ENCODE measurements around the gene ARID5B. TPM values are rescaled to one million over a fixed set of nuclear protein-coding genes. Genes with fewer than 3 reads are reported as not detected.

The ARID5B gene
- total and polyA plus RNA-seq, 2 experiments from 2014 or later = 1.3 to 1.6 TPM

DNA sequence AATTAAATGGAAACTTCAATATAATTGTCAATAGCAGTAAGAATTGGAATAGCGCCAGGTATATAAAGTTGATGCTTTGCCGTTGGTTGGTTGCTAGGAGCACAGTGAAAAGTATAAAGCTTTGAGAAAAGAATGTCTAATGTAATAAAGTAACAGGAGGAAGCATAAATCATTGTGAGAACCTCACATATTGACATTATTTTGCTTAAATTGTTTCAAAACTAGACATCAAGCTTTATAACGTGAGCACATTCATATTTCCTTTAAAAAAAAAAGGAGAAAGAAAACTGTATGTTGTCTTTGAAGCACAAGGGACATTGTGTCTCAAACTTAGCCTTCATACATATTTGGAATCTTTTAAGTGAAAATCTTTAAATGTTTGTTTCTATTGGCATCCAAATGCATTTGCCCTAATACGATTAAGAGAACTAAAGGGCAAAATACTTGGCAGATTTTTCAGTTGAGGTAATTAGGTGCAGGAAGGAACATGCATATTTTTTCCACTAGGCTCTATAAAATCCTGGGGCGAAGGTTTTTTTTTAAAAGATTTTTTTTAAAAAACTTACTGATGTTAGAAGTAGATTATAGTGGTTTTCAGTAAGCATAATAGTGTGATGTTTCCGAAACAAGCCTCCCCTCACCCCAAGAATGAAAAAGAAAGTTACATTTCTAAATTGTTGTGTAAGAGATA lies 92.4 kb downstream of the ARID5B start:
- H3F3A ChIP-seq (replicated peaks; ENCODE audit: low read depth) = no peaks in the 10 kb centered on the region
- H3K4me2 ChIP-seq = peak overlapping the region; percentile 33; the same call in 1 of the 2 replicates
- H3K27me3 ChIP-seq (ENCODE audit: insufficient read depth) = no peaks in the 10 kb centered on the region
- no peak for ATAC-seq
- H3K27ac ChIP-seq (ENCODE audit: low read depth) = no peak overlapping the region
- H3K4me1 Mint-ChIP-seq = peaks cover 32% of the 10 kb centered on the region
- H3K36me3 ChIP-seq (ENCODE audit: insufficient read depth) = no peaks in the 10 kb centered on the region
- no peak overlapping the region for H2AFZ ChIP-seq
- no peaks in the 10 kb centered on the region for H4K20me1 ChIP-seq (replicated peaks; ENCODE audit: insufficient read depth)
- TF ChIP-seq, protein P1, sequence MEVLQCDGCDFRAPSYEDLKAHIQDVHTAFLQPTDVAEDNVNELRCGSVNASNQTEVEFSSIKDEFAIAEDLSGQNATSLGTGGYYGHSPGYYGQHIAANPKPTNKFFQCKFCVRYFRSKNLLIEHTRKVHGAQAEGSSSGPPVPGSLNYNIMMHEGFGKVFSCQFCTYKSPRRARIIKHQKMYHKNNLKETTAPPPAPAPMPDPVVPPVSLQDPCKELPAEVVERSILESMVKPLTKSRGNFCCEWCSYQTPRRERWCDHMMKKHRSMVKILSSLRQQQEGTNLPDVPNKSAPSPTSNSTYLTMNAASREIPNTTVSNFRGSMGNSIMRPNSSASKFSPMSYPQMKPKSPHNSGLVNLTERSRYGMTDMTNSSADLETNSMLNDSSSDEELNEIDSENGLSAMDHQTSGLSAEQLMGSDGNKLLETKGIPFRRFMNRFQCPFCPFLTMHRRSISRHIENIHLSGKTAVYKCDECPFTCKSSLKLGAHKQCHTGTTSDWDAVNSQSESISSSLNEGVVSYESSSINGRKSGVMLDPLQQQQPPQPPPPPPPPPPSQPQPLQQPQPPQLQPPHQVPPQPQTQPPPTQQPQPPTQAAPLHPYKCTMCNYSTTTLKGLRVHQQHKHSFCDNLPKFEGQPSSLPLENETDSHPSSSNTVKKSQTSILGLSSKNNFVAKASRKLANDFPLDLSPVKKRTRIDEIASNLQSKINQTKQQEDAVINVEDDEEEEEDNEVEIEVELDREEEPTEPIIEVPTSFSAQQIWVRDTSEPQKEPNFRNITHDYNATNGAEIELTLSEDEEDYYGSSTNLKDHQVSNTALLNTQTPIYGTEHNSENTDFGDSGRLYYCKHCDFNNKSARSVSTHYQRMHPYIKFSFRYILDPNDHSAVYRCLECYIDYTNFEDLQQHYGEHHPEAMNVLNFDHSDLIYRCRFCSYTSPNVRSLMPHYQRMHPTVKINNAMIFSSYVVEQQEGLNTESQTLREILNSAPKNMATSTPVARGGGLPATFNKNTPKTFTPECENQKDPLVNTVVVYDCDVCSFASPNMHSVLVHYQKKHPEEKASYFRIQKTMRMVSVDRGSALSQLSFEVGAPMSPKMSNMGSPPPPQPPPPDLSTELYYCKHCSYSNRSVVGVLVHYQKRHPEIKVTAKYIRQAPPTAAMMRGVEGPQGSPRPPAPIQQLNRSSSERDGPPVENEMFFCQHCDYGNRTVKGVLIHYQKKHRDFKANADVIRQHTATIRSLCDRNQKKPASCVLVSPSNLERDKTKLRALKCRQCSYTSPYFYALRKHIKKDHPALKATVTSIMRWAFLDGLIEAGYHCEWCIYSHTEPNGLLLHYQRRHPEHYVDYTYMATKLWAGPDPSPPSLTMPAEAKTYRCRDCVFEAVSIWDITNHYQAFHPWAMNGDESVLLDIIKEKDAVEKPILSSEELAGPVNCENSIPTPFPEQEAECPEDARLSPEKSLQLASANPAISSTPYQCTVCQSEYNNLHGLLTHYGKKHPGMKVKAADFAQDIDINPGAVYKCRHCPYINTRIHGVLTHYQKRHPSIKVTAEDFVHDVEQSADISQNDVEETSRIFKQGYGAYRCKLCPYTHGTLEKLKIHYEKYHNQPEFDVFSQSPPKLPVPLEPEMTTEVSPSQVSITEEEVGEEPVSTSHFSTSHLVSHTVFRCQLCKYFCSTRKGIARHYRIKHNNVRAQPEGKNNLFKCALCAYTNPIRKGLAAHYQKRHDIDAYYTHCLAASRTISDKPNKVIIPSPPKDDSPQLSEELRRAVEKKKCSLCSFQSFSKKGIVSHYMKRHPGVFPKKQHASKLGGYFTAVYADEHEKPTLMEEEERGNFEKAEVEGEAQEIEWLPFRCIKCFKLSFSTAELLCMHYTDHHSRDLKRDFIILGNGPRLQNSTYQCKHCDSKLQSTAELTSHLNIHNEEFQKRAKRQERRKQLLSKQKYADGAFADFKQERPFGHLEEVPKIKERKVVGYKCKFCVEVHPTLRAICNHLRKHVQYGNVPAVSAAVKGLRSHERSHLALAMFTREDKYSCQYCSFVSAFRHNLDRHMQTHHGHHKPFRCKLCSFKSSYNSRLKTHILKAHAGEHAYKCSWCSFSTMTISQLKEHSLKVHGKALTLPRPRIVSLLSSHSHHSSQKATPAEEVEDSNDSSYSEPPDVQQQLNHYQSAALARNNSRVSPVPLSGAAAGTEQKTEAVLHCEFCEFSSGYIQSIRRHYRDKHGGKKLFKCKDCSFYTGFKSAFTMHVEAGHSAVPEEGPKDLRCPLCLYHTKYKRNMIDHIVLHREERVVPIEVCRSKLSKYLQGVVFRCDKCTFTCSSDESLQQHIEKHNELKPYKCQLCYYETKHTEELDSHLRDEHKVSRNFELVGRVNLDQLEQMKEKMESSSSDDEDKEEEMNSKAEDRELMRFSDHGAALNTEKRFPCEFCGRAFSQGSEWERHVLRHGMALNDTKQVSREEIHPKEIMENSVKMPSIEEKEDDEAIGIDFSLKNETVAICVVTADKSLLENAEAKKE (CRISPR knock-in tag; IDR thresholded peaks at IDR 0.05) = no peak
- TF ChIP-seq ZNF114 (CRISPR knock-in tag; IDR thresholded peaks at IDR 0.05) (no peak), STAT1 (IDR thresholded peaks at IDR 0.05; ENCODE audit: unreplicated experiment) (no peak)
- H3K36me3 Mint-ChIP-seq (ENCODE audit: low read depth) = no peaks in the 10 kb centered on the region
- DNase-seq (ENCODE audit: low spot score) = no peak
- H3K4me3 ChIP-seq = no peak overlapping the region
- H3K9me3 Mint-ChIP-seq = no peaks in the 10 kb centered on the region
- H3K9me2 ChIP-seq (ENCODE audit: insufficient read depth) = no peaks in the 10 kb centered on the region; the same call in 1 of the 2 replicates
- H3K4me3 Mint-ChIP-seq = no peak overlapping the region
- H3K79me2 ChIP-seq (replicated peaks; ENCODE audit: insufficient read depth) = no peaks in the 10 kb centered on the region
- no peaks in the 10 kb centered on the region for H3K27me3 Mint-ChIP-seq (ENCODE audit: insufficient read depth, low read depth, poor library complexity)
- H3K4me1 ChIP-seq (ENCODE audit: insufficient read depth) = peaks cover 35% of the 10 kb centered on the region
- H3K27ac Mint-ChIP-seq = no peak overlapping the region

DNA sequence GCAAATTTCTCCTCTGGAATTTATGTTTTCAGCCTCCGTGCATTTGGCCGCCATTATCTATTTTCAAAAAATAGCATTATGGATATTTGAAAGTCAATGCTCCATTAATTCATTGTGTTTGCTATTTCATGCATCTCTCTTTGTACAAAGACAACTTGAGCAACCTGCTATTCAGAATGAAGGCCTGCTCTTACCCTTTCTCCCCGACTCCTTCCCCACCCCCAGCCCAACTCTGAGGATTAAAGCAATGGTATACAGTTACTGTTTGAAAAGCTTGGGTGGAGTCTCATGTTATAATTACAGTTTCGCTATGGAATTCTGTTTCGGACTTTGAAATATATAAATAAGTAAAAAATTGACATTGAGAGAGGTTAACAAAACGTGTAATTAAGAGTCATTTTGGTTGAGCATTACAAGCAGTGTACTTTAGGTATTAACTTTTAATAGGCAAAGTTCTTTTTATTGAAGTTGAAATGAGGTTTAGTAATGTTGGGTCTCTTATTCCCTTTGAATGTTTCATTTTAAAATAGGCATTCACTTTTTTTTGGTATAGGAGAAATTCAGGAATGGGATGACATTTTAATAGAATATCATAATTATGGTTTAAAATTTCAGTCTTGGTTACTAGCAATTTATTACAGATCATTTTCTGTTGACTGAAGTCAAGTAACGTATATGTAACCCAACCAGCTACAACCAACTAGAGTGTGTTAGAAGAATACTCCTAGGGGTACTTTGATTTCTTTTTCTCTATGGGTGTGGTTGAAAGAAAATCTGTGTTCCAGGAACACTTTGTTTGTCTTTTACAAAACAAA lies 93.1 kb downstream of the ARID5B start:
- Mint-ChIP-seq H3K36me3 (ENCODE audit: low read depth) (no peaks in the 10 kb centered on the region), H3K4me1 (peaks cover 32% of the 10 kb centered on the region), H3K27ac (no peak overlapping the region), H3K4me3 (no peak overlapping the region), H3K27me3 (ENCODE audit: insufficient read depth, low read depth, poor library complexity) (no peaks in the 10 kb centered on the region), H3K9me3 (no peaks in the 10 kb centered on the region)
- Histone ChIP-seq H3F3A (replicated peaks; ENCODE audit: low read depth) (no peaks in the 10 kb centered on the region), H3K4me1 (ENCODE audit: insufficient read depth) (peaks cover 35% of the 10 kb centered on the region), H4K20me1 (replicated peaks; ENCODE audit: insufficient read depth) (no peaks in the 10 kb centered on the region), H3K27ac (ENCODE audit: low read depth) (no peak overlapping the region), H3K4me2 (peak overlapping the region; percentile 33; the same call in 1 of the 2 replicates), H3K4me3 (no peak overlapping the region), H3K9me2 (ENCODE audit: insufficient read depth) (no peaks in the 10 kb centered on the region; the same call in 1 of the 2 replicates), H3K36me3 (ENCODE audit: insufficient read depth) (no peaks in the 10 kb centered on the region), H2AFZ (no peak overlapping the region), H3K27me3 (ENCODE audit: insufficient read depth) (no peaks in the 10 kb centered on the region), H3K79me2 (replicated peaks; ENCODE audit: insufficient read depth) (no peaks in the 10 kb centered on the region)
- ATAC-seq (peak; percentile 75), DNase-seq (ENCODE audit: low spot score) (peak; percentile 28)
- TF ChIP-seq CREB1 (CRISPR knock-in tag; IDR thresholded peaks at IDR 0.05; ENCODE audit: low read depth) (no peak), NANOG (IDR thresholded peaks at IDR 0.05; ENCODE audit: borderline replicate concordance) (no peak), ZNF331 (CRISPR knock-in tag; IDR thresholded peaks at IDR 0.05; ENCODE audit: low read depth) (no peak), ZNF114 (CRISPR knock-in tag; IDR thresholded peaks at IDR 0.05) (no peak)
- TF ChIP-seq, protein P2, sequence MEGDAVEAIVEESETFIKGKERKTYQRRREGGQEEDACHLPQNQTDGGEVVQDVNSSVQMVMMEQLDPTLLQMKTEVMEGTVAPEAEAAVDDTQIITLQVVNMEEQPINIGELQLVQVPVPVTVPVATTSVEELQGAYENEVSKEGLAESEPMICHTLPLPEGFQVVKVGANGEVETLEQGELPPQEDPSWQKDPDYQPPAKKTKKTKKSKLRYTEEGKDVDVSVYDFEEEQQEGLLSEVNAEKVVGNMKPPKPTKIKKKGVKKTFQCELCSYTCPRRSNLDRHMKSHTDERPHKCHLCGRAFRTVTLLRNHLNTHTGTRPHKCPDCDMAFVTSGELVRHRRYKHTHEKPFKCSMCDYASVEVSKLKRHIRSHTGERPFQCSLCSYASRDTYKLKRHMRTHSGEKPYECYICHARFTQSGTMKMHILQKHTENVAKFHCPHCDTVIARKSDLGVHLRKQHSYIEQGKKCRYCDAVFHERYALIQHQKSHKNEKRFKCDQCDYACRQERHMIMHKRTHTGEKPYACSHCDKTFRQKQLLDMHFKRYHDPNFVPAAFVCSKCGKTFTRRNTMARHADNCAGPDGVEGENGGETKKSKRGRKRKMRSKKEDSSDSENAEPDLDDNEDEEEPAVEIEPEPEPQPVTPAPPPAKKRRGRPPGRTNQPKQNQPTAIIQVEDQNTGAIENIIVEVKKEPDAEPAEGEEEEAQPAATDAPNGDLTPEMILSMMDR (conservative IDR thresholded peaks at IDR 0.05; ENCODE audit: low read depth in 2 of 2) = no peak
- TF ChIP-seq, protein P3, sequence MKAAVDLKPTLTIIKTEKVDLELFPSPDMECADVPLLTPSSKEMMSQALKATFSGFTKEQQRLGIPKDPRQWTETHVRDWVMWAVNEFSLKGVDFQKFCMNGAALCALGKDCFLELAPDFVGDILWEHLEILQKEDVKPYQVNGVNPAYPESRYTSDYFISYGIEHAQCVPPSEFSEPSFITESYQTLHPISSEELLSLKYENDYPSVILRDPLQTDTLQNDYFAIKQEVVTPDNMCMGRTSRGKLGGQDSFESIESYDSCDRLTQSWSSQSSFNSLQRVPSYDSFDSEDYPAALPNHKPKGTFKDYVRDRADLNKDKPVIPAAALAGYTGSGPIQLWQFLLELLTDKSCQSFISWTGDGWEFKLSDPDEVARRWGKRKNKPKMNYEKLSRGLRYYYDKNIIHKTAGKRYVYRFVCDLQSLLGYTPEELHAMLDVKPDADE (IDR thresholded peaks at IDR 0.05) = no peak

All from GM23338 (cell line).